Upper lobe of left lung (tissue), 6 donors: Measurements from ENCODE around the gene ARV1. TPM values are rescaled to one million over a fixed set of nuclear protein-coding genes. Genes with fewer than 3 reads are reported as not detected.

ENCODE experiments used
- ATAC-seq, 2 donors: fragments of 200-7000 bp; cut with Tn5 transposase; one replicate each; pipeline ENCODE4 v1.9.1; 2022; ENCODE audit warnings: mild to moderate bottlenecking in 2 of 2, moderate library complexity in 2 of 2; ENCODE audit not compliant: low FRiP score in 2 of 2
- DNase-seq, 2 donors: peaks; one replicate each; pipeline ENCODE4 v3.0.0-alpha.2; 2019 to 2020
- H3K27ac ChIP-seq, 4 donors: fragments of 200-600 bp; sonication (generic); one replicate each; pipeline ENCODE4 v1.5.1; 2016 to 2019
- H3K27me3 ChIP-seq, 4 donors: fragments of 200-600 bp; sonication (generic); one replicate each; pipeline ENCODE4 v1.5.1; 2017 to 2019
- H3K36me3 ChIP-seq, 4 donors: fragments of 200-600 bp; sonication (generic); one replicate each; pipeline ENCODE4 v1.5.1; 2016 to 2019
- H3K4me1 ChIP-seq, 4 donors: fragments of 200-600 bp; sonication (generic); one replicate each; pipeline ENCODE4 v1.5.1; 2018 to 2019
- H3K4me3 ChIP-seq, 4 donors: fragments of 200-600 bp; sonication (generic); one replicate each; pipeline ENCODE4 v1.5.1; 2017 to 2019; ENCODE audit warnings: mild to moderate bottlenecking in 2 of 4, moderate library complexity in 1 of 4
- H3K9me3 ChIP-seq, 4 donors: fragments of 200-600 bp; sonication (generic); one replicate each; pipeline ENCODE4 v1.5.1; 2018 to 2019
- CTCF ChIP-seq, 6 experiments: fragments of 450-650 bp in 4 of 6; fragments of 200-600 bp in 2 of 6; sonication (generic) in 2 of 6; IDR thresholded peaks; one replicate each; pipeline ENCODE4 v1.5.1; 2016 to 2019; ENCODE audit warnings: antibody characterized with exemption in 6 of 6
- EP300 ChIP-seq, 4 donors: sonication (generic); formaldehyde crosslinking; IDR thresholded peaks; one replicate each; pipeline ENCODE4 v1.5.1; 2017; ENCODE audit warnings: antibody characterized with exemption in 4 of 4, control low read depth in 2 of 4
- POLR2A ChIP-seq, 4 donors: fragments of 450-650 bp; IDR thresholded peaks; one replicate each; pipeline ENCODE4 v1.5.1; 2016 to 2017; ENCODE audit warnings: antibody characterized with exemption in 4 of 4, mild to moderate bottlenecking in 2 of 4
- POLR2AphosphoS5 ChIP-seq, 2 donors: sonication (generic); formaldehyde crosslinking; IDR thresholded peaks; one replicate each; pipeline ENCODE4 v1.5.1; 2017; ENCODE audit warnings: antibody characterized with exemption in 2 of 2
- WGBS, 2 donors: methylation state at CpG; one replicate each; pipeline ENCODE4 v1.1.5; 2017 to 2018; 5-methylcytosine and 5-hydroxymethylcytosine counted together
- total RNA-seq, 6 donors: library from RNA; depleted of rRNA in 4 of 6; stranded (reverse); fragments of >200 nt in 4 of 6; gene quantifications; one replicate each; pipeline versions ENCODE4 v1.1.0 to v1.2.1, GENCODE V29; 2016 to 2021
- donor health status: DM: no; HTN: no; CAD: no; lungs with moderate emphysema.
- donor health status: DM: no; HTN: yes; CAD: no; lungs with severe emphysema.

ARV1 gene
- total RNA-seq, 6 donors from 2014 or later, result 2.3 to 25.2 (median 19.6) TPM

- Histone ChIP-seq H3K27ac (no peak overlapping the region), H3K36me3 (peaks cover 0 to 9% (median 2%) of the 10 kb centered on the region in 4 donors), H3K9me3 (no peaks in the 10 kb centered on the region), H3K4me3 (no peak overlapping the region), H3K4me1 (peaks cover 0 to 6% (median 2%) of the 10 kb centered on the region in 4 donors), H3K27me3 (no peaks in the 10 kb centered on the region)
- no peak for TF ChIP-seq EP300 (IDR thresholded peaks at IDR 0.05)
- no peak for TF ChIP-seq POLR2AphosphoS5 (IDR thresholded peaks at IDR 0.05)
- no peak for TF ChIP-seq CTCF (IDR thresholded peaks at IDR 0.05)
- TF ChIP-seq POLR2A (IDR thresholded peaks at IDR 0.05), result no peak
- no peak for DNase-seq
- ATAC-seq, result no peak
- 50 to 57% methylated on average over 2 of the region's 2 CpGs for WGBS, 2 donors
Observed at GRCh38 chr1:230937371-230937770, 41.5 kb upstream of the ARV1 start.

- Histone ChIP-seq H3K27me3 (no peaks in the 10 kb centered on the region), H3K27ac (no peak overlapping the region), H3K9me3 (no peaks in the 10 kb centered on the region), H3K36me3 (peaks cover 0 to 14% (median 2%) of the 10 kb centered on the region in 4 donors), H3K4me3 (no peak overlapping the region), H3K4me1 (peaks cover 0 to 6% (median 2%) of the 10 kb centered on the region in 4 donors)
- ATAC-seq (no peak), DNase-seq (no peak)
- 62 to 71% methylated on average over 2 of the region's 2 CpGs for WGBS, 2 donors
- TF ChIP-seq POLR2A (IDR thresholded peaks at IDR 0.05) (no peak), CTCF (IDR thresholded peaks at IDR 0.05) (no peak), POLR2AphosphoS5 (IDR thresholded peaks at IDR 0.05) (no peak)
Observed at GRCh38 chr1:230938924-230939368, 39.9 kb upstream of the ARV1 start.

- H3K9me3 ChIP-seq, result no peaks in the 10 kb centered on the region
- TF ChIP-seq POLR2A (IDR thresholded peaks at IDR 0.05) (no peak), CTCF (IDR thresholded peaks at IDR 0.05) (no peak)
- no peaks in the 10 kb centered on the region for H3K27me3 ChIP-seq
- H3K4me1 ChIP-seq, result peaks cover 0 to 6% (median 2%) of the 10 kb centered on the region in 4 donors
- 91 to 96% methylated on average over 4 of the region's 4 CpGs for WGBS, 2 donors
- H3K27ac ChIP-seq, result no peak overlapping the region
- H3K36me3 ChIP-seq, result peaks cover 0 to 15% (median 2%) of the 10 kb centered on the region in 4 donors
- ATAC-seq (no peak), DNase-seq (no peak)
- no peak overlapping the region for H3K4me3 ChIP-seq
Observed at GRCh38 chr1:230939806-230940489, 38.9 kb upstream of the ARV1 start.

- TF ChIP-seq EP300 (IDR thresholded peaks at IDR 0.05) (no peak), CTCF (IDR thresholded peaks at IDR 0.05) (no peak)
- H3K27me3 ChIP-seq, result no peaks in the 10 kb centered on the region
- H3K9me3 ChIP-seq, result no peaks in the 10 kb centered on the region
- no peak overlapping the region for H3K4me3 ChIP-seq
- no peak overlapping the region for H3K27ac ChIP-seq
- DNase-seq, result no peak
- peaks cover 0 to 6% (median 2%) of the 10 kb centered on the region in 4 donors for H3K4me1 ChIP-seq
- WGBS, 2 donors, result 96 to 98% methylated on average over 1 of the region's 1 CpG
- no peak for ATAC-seq
- H3K36me3 ChIP-seq, result peaks cover 0 to 18% (median 2%) of the 10 kb centered on the region in 4 donors
Observed at GRCh38 chr1:230940848-230941247, 38.0 kb upstream of the ARV1 start.

- Histone ChIP-seq H3K4me3 (no peak overlapping the region), H3K4me1 (no peaks in the 10 kb centered on the region), H3K27me3 (no peaks in the 10 kb centered on the region), H3K36me3 (peaks cover 0 to 14% (median under 1%) of the 10 kb centered on the region in 4 donors), H3K9me3 (no peaks in the 10 kb centered on the region), H3K27ac (no peak overlapping the region)
- 96 to 100% methylated on average over 2 of the region's 2 CpGs for WGBS, 2 donors
- ATAC-seq (no peak), DNase-seq (no peak)
- no peak for TF ChIP-seq POLR2AphosphoS5 (IDR thresholded peaks at IDR 0.05)
- TF ChIP-seq CTCF (IDR thresholded peaks at IDR 0.05), result no peak
- TF ChIP-seq EP300 (IDR thresholded peaks at IDR 0.05), result no peak
- TF ChIP-seq POLR2A (IDR thresholded peaks at IDR 0.05), result no peak
Observed at GRCh38 chr1:230943048-230943593, 35.8 kb upstream of the ARV1 start.
